ENCODE data around the gene MPP4. TPM values are rescaled to one million over a fixed set of nuclear protein-coding genes. Genes with fewer than 3 reads are reported as not detected.

MPP4 gene
- not detected for total RNA-seq

GRCh38 chr2:201698588-201699226, at the start of gene MPP4:
Gene MPP4, minus strand, starts transcription at chr2:201698644. Its CDS starts 4,690 bp downstream, at chr2:201693954.
- ChIA-PET POLR2A (no interaction called here), CTCF (no interaction called here)

- POLR2A ChIA-PET = no interaction called here
Measured at GRCh38 chr2:201746551-201746950, 48.1 kb upstream of the MPP4 start.

GRCh38 chr2:201735486-201735885, 37.0 kb upstream of the MPP4 start:
- CTCF ChIA-PET = no interaction called here
- POLR2A ChIA-PET = no interaction called here

More at GRCh38 chr2:201746551-201746950, 48.1 kb upstream of the MPP4 start:
- CTCF ChIA-PET = no interaction called here

GRCh38 chr2:201734111-201734510, 35.7 kb upstream of the MPP4 start:
- ChIA-PET CTCF (no interaction called here), POLR2A (no interaction called here)

- POLR2A ChIA-PET = no interaction called here
Measured at GRCh38 chr2:201733544-201733943, 35.1 kb upstream of the MPP4 start.

GRCh38 chr2:201730651-201731285, 32.3 kb upstream of the MPP4 start:
- ChIA-PET POLR2A (no interaction called here), CTCF (interaction anchor here (1.1 kb wide), 1 partner anchor 18 kb away, joined by 3 read pairs; no protein-coding TSS in a partner anchor)

More at GRCh38 chr2:201733544-201733943, 35.1 kb upstream of the MPP4 start:
- CTCF ChIA-PET = no interaction called here

GRCh38 chr2:201715459-201715858, 17.0 kb upstream of the MPP4 start:
- ChIA-PET POLR2A (no interaction called here), CTCF (no interaction called here)

GRCh38 chr2:201712726-201713125, 14.3 kb upstream of the MPP4 start:
- ChIA-PET POLR2A (interaction anchor here (0.7 kb wide), 1 partner anchor 32 kb away, joined by 13 read pairs; no protein-coding TSS in a partner anchor), CTCF (no interaction called here)

- CTCF ChIA-PET = no interaction called here
- POLR2A ChIA-PET = no interaction called here
Measured at GRCh38 chr2:201709747-201710146, 11.3 kb upstream of the MPP4 start.

GRCh38 chr2:201709049-201709448, 10.6 kb upstream of the MPP4 start:
- POLR2A ChIA-PET = no interaction called here

GRCh38 chr2:201707753-201708152, 9.3 kb upstream of the MPP4 start:
- POLR2A ChIA-PET = no interaction called here
- CTCF ChIA-PET = no interaction called here

More at GRCh38 chr2:201709049-201709448, 10.6 kb upstream of the MPP4 start:
- CTCF ChIA-PET = no interaction called here

GRCh38 chr2:201707142-201707541, 8.7 kb upstream of the MPP4 start:
- ChIA-PET CTCF (no interaction called here), POLR2A (no interaction called here)

- CTCF ChIA-PET = no interaction called here
- POLR2A ChIA-PET = no interaction called here
Measured at GRCh38 chr2:201704536-201704935, 6.1 kb upstream of the MPP4 start.

- POLR2A ChIA-PET = no interaction called here
- CTCF ChIA-PET = no interaction called here
Measured at GRCh38 chr2:201701646-201702045, 3.2 kb upstream of the MPP4 start.

- ChIA-PET CTCF (no interaction called here), POLR2A (no interaction called here)
Measured at GRCh38 chr2:201699416-201699815, 972 bp upstream of the MPP4 start.

GRCh38 chr2:201697899-201698298, 545 bp downstream of the MPP4 start:
- POLR2A ChIA-PET = no interaction called here
- CTCF ChIA-PET = no interaction called here

- ChIA-PET CTCF (no interaction called here), POLR2A (no interaction called here)
Measured at GRCh38 chr2:201696151-201696659, 2.2 kb downstream of the MPP4 start.

GRCh38 chr2:201685156-201685555, 13.3 kb downstream of the MPP4 start:
- CTCF ChIA-PET = no interaction called here
- POLR2A ChIA-PET = no interaction called here

- ChIA-PET CTCF (no interaction called here), POLR2A (interaction anchor here (0.6 kb wide), 1 partner anchor 32 kb away, joined by 13 read pairs; no protein-coding TSS in a partner anchor)
Measured at GRCh38 chr2:201680743-201681142, 17.7 kb downstream of the MPP4 start.

- POLR2A ChIA-PET = no interaction called here
- CTCF ChIA-PET = no interaction called here
Measured at GRCh38 chr2:201678401-201678800, 20.0 kb downstream of the MPP4 start.

- CTCF ChIA-PET = no interaction called here
- POLR2A ChIA-PET = no interaction called here
Measured at GRCh38 chr2:201675454-201675853, 23.0 kb downstream of the MPP4 start.

GRCh38 chr2:201674794-201675193, 23.6 kb downstream of the MPP4 start:
- CTCF ChIA-PET = no interaction called here
- POLR2A ChIA-PET = no interaction called here
